Cardiac fibroblast (primary cell): ENCODE measurements around the gene XG.
"Not testable (repeated sequence)": the region's sequence is repeated elsewhere in the genome, so short reads cannot be mapped to it uniquely, and the experiment has no call there.

Experiments
- DNase-seq, 2 donors: peaks; one replicate each; pipeline versions ENCODE4 v3.0.0 to v3.0.0-alpha.2; 2010; ENCODE audit warnings: low read depth in 2 of 2
- H3K4me3 ChIP-seq, 2 donors: replicated peaks in 1 of 2; 1 replicate in 1 of 2; 2 replicates in 1 of 2; pipeline ENCODE4 v1.5.1; 2011; ENCODE audit warnings: low read depth in 2 of 2, low read length in 2 of 2, mild to moderate bottlenecking in 2 of 2, moderate library complexity in 1 of 2
- TF ChIP-seq, protein P1 (sequence below): IDR thresholded peaks from one replicate; pipeline ENCODE4 v1.5.1; 2011; ENCODE audit warnings: low read depth, mild to moderate bottlenecking, low read length, inconsistent platforms

The XG gene

GRCh38 chrX:2733286-2733685, 18.6 kb upstream of the XG start:
- no peak for DNase-seq
- H3K4me3 ChIP-seq: no peak overlapping the region
- TF ChIP-seq, protein P1, sequence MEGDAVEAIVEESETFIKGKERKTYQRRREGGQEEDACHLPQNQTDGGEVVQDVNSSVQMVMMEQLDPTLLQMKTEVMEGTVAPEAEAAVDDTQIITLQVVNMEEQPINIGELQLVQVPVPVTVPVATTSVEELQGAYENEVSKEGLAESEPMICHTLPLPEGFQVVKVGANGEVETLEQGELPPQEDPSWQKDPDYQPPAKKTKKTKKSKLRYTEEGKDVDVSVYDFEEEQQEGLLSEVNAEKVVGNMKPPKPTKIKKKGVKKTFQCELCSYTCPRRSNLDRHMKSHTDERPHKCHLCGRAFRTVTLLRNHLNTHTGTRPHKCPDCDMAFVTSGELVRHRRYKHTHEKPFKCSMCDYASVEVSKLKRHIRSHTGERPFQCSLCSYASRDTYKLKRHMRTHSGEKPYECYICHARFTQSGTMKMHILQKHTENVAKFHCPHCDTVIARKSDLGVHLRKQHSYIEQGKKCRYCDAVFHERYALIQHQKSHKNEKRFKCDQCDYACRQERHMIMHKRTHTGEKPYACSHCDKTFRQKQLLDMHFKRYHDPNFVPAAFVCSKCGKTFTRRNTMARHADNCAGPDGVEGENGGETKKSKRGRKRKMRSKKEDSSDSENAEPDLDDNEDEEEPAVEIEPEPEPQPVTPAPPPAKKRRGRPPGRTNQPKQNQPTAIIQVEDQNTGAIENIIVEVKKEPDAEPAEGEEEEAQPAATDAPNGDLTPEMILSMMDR: no peak

DNA sequence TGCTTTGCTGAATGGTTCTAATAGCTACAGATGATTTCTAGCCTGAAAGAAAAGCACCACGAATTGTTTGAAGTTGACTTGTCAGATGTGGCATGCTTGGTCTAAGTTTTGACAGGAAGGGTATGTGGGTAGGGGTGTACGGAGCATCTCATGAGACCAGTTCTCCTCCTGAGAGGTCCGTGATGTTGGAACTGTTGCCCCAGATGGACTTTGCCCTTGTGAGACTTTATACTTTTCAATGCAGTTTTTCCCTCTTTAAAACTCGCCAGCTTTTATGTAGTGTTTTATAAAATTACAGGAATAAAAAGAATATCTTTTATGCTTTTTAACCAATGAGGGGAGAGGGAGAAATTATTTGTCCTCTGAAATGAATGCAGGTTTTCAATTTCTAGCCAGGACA, 16.6 kb upstream of the XG start:
- no peak overlapping the region for H3K4me3 ChIP-seq
- no peak for DNase-seq
- TF ChIP-seq, protein P1: no peak

DNA sequence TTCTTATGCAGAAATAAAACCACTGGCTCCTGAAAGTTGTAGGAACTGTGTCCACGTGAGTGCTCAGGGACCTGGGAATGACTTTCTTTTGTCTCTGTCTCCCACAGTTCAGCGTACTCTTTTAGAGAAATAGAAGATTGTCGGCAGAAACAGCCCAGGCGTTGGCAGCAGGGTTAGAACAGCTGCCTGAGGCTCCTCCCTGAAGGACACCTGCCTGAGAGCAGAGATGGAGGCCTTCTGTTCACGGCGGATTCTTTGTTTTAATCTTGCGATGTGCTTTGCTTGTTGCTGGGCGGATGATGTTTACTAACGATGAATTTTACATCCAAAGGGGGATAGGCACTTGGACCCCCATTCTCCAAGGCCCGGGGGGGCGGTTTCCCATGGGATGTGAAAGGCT, 11.2 kb upstream of the XG start:
- DNase-seq: no peak
- H3K4me3 ChIP-seq: no peak overlapping the region
- TF ChIP-seq, protein P1: no peak

DNA sequence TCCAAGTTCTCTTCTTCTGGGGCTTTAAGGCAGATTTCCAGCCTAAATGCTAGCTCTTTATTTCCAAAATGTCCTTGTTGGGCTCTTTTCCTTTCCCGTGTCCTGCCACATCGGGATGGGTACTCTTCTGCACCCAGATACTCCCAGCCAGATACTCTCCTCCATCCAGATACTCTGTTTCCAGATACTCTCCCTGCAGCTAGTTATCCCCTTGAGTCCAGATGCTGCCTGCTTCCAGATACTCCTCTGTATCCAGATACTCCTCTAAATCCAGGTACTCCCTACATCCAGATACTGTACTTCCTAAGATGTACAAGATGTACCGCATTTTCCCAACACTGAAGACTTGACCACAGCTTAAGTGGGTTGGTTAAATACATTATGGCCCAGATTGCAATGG, 10.5 kb upstream of the XG start:
- TF ChIP-seq, protein P1: no peak
- no peak for DNase-seq
- H3K4me3 ChIP-seq: no peak overlapping the region

DNA sequence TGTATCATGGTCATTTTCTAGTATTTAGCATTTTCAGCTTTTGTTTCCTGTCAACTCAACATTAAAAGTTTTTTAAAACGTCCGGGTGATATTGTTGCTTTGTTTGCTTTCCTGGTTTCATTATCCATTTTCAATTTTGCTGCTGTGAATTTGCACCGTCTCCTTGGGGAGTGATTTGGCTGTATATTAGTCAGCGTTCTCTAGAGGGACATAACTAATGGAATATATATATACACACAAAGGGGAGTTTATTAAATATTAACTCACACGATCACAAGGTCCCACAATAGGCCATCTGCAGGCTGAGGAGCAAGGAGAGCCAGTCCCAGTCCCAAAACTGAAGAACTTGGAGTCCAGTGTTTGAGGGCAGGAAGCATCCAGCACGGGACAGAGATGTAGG, 5.6 kb upstream of the XG start:
- H3K4me3 ChIP-seq: not testable (repeated sequence)
- peak in 1 of 2 donors; percentile 55 for DNase-seq

GRCh38 chrX:2748171-2748814, 3.5 kb upstream of the XG start:
- TF ChIP-seq, protein P1: no peak
- no peak overlapping the region for H3K4me3 ChIP-seq
- no peak for DNase-seq

- no peak overlapping the region for H3K4me3 ChIP-seq
- TF ChIP-seq, protein P1: no peak
- no peak for DNase-seq
Observed at GRCh38 chrX:2748815-2749188, 3.0 kb upstream of the XG start.
